HG03175 (cell line): ENCODE results near the gene NECAB2.

ENCODE experiments used
- ATAC-seq: cut with Tn5 transposase; IDR thresholded peaks from one replicate; pipeline ENCODE4 v1.9.1; 2021; ENCODE audit warnings: mild to moderate bottlenecking, moderate library complexity; ENCODE audit not compliant: unreplicated experiment

Gene NECAB2

GRCh38 chr16:83965444-83966152 lies 2.4 kb upstream of the NECAB2 start:
- ATAC-seq, result no peak

DNA sequence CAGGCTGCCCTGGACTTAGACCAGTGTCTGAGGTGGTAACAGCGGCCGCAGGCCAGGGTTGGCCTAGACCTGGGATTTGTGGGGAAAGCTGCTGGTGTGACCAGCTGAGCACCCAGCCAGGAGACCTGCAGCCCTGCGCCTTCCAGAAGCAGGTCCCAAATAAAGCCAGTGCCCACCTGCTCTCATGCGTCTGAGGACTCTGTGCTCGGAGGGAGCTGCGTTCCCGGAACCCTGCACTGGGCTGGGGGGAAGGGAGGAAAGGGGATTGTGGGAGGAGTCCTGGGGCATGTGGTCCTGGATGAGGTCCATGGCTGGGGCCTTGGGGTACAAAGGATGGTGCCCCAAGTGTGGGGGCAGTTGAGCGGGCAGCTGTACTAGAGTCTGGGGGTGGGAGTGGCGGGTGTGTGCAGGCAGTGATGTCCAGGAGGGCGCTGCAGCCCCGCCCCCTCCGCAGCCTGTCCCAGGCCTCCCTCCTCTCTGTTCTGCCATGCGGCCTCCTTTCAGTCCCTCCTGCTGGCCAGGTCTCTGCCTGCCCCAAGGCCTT lies 1.8 kb upstream of the NECAB2 start:
- no peak for ATAC-seq

- ATAC-seq, result no peak
Measured at GRCh38 chr16:83967091-83967490, 953 bp upstream of the NECAB2 start.

GRCh38 chr16:83968306-83968851 lies 335 bp downstream of the NECAB2 start:
- ATAC-seq, result no peak

GRCh38 chr16:83968891-83969649 lies 1.0 kb downstream of the NECAB2 start:
- ATAC-seq, result no peak

GRCh38 chr16:83969771-83970429 lies 1.9 kb downstream of the NECAB2 start:
- no peak for ATAC-seq

GRCh38 chr16:83970430-83970815 lies 2.4 kb downstream of the NECAB2 start:
- ATAC-seq, result no peak

DNA sequence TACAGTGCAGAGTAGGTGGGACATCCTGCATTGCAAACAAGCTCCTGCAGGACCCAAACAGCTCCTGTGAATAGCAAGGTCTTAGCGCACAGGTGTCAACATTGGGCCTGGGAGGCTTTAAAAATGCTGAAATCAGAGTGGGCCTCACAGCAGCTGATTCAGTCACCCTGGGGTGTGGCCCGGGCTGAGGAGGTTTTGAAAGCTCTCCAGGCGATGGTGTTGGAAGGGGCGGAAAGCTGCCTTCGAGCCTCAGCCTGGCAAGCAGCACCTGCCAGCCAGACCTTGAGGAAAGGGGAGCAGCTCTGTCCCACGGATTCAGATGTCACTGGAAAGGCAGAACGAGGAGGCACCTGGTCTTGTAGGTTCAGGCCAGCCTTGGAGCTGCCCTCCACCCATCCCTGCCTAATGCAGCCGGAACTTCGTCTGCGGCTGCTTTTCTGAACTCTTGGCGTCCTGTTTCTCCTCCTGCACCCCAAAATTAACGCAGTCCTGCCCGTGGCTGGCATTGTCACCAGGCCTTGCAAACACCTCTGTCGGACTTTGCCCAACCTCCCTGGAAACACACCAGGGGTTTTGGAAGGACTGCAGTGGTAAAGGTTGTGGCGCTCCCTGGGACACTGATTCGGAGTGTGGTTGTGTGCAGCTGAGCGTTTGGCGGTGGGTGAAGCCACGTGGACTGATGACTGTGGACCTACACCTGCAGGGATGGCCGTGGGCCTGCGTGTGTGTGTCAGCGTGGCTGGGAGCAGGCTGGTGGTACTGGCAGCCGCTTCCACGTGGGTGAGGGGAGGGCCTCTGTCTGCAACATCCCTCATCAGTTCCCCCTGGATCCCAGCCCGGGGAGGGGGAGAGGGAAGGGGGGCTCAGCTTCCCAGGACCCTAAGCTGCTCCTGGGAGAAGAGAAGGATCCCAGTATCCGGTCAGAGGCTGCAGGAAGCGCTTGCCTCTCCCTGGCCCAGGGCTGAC lies 3.4 kb downstream of the NECAB2 start:
- no peak for ATAC-seq

DNA sequence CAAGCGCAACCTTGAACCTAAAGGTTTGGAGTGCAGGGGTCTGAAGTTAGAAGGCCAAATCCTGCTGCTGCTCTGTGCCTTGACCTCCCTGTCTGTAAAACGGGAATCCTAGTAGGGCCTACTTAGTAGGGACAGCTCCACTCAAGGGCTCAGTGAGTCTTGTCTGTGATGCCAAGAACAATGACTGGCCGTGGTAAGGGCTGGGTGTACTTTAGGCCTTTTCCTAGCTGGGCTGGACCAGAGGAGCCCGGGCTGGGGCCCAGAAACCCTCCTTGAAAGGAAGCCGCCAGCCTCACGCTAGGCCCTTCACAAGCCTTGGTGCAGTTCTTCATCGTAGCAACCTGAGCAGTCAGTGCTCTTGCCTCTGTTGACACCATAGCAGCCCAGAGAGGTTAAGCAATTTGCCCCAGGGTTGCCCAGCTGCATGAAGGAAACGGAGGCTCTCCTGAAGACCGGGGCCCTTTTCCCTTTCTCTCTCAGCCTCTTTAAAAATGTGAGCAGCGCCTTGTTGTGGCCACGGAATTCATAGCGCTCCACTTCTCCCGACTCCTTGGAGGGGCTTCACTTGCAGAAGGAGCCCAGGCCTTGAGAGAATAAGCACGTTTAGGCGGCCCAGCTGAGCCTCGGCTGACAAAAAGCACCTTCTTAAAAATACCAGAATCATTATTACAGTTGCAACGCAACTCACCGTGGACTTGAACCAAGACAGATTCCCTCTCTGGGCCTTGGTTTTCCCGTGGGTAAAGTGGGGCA lies 4.4 kb downstream of the NECAB2 start:
- no peak for ATAC-seq

- ATAC-seq, result no peak
Measured at GRCh38 chr16:83973077-83973476, 5.0 kb downstream of the NECAB2 start.

DNA sequence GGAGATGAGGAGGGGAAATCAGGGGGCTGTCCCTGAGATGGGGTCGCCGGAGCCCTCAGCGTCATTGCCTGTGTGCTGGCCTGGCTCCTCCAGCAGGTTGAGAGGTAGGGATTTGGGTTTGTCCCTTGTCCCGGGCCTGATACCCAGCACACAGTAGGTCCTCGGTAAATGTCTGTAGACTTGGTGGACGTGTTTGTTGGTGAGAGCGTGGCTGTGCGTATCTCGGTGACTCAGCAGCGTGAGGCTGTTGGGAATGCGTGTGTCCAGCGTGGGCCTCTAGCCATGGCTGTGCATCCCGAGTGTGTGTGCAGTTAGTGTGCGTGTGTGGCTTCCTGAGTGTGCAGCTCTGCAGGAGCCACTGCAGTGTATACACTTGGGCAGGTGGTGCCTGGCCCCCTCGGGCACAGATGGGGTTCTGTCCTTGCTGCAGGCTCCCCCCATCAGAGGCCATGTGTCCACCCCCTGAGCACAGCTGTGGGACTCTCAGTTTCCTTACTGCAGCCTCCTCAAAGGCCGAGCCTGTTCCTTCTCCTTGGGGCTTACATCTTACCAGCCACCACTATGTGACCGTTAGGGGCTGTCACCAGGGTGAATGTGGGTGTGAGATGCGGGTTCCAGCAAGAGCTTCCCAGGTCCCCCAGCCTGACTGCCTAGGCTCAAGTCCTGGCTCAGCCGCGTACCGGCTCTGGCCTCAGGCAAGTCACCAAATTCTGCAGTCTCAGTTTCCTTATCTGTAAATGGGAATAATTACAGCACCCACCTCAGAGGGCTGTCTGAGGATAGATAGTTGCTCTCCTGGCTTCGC lies 5.7 kb downstream of the NECAB2 start:
- ATAC-seq, result no peak

DNA sequence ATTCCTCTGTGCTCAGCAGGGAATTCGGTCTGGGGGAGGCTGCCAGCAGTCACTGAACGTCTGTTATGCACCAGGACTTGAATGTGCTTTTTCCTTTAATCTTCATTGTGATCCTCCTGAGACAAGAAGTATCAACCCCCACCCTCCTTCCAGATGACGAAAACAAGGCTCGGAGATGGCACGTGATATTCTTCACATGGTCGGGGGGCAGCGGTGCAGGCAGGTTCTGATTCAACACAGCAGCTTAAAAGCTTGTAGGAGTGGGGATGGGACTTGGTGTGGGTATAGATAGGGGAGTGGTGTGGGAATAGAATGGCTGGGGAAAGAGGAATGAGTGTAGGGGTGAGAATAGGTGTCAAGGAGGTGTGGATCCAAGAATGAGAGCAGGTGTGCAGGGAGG lies 6.4 kb downstream of the NECAB2 start:
- no peak for ATAC-seq

- no peak for ATAC-seq
Measured at GRCh38 chr16:83975590-83976260, 7.7 kb downstream of the NECAB2 start.

- no peak for ATAC-seq
Measured at GRCh38 chr16:83977056-83977815, 9.2 kb downstream of the NECAB2 start.

DNA sequence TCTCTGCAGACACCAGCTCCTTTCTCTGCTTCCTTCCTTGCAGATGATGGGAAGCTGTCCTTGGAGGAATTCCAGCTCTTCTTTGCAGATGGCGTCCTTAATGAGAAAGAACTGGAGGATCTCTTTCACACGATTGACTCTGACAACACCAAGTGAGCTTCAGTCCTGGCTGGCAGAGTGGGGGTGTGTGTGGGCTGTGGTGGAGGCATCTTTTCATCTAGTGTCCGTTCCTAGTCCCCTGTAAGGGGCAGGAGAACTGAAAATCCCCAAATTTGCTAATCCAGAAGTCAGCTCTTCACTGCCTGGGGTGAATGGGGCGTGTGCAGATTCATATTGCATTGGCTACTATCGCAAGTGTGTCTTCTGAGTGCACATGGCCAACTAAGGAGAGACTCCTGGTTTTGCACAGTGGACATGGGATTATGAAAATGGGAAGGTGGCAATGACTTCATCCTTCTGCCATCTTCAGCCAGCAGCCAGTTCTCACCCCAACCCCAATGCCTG lies 10.4 kb downstream of the NECAB2 start:
- ATAC-seq, result no peak

DNA sequence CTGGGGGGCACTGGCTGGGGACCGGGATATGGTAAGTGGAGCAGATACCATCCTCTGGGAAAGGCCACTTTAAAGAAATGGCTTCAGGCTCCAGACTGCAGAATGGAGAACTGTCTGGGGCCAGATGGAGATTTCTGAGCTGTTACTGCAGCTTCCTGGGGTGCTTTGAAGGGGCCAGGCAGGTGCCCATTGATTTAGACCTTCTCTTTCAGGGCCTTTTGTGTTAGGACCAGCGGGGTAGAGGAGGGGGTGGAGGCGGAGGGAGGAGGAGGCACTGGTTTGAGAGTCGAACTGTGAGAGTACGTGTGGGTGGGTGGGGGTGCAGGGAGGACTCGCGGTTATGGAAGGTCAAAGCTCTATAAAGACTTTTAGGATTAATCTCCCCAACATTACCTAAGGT lies 11.4 kb downstream of the NECAB2 start:
- no peak for ATAC-seq

GRCh38 chr16:83980794-83981193 lies 12.8 kb downstream of the NECAB2 start:
- ATAC-seq, result no peak
